CD4-positive, alpha-beta T cell treated with Interferon gamma for 1 hour (primary cell): Measurements from ENCODE around the gene AP5Z1.
"Not testable (repeated sequence)": the region's sequence is repeated elsewhere in the genome, so short reads cannot be mapped to it uniquely, and the experiment has no call there.

Experiments
- DNase-seq: peaks from one replicate; pipeline ENCODE4 v3.0.0-alpha.2; 2020

The AP5Z1 gene

DNA sequence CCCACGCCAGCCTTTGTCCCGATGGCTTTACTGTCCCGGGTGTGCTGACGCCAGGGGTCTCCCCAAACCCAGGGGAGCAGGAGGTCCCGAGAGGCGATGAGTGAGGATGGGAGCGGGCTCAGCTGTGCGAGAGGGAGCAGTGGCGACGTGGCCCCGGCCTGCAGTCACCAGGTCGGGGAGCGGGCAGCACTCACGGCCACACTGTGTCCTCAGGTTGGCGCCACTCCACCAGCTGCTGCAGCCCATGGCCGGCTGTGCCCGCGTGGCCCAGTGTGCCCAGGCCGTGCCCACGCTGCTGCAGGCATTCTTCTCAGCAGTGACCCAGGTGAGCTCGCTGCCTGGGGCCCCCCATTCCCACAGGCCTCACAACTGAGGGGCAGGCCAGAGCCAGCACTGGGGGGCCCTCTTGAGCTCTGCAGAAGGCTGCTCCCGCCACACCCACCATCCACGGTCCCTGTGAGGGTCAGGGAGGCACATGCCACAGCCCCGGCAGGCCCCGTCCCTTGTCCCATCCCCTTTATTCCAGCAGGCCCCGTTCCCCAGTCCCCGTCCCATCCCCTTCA is 13.3 kb downstream of the AP5Z1 start:
- no peak for DNase-seq

DNA sequence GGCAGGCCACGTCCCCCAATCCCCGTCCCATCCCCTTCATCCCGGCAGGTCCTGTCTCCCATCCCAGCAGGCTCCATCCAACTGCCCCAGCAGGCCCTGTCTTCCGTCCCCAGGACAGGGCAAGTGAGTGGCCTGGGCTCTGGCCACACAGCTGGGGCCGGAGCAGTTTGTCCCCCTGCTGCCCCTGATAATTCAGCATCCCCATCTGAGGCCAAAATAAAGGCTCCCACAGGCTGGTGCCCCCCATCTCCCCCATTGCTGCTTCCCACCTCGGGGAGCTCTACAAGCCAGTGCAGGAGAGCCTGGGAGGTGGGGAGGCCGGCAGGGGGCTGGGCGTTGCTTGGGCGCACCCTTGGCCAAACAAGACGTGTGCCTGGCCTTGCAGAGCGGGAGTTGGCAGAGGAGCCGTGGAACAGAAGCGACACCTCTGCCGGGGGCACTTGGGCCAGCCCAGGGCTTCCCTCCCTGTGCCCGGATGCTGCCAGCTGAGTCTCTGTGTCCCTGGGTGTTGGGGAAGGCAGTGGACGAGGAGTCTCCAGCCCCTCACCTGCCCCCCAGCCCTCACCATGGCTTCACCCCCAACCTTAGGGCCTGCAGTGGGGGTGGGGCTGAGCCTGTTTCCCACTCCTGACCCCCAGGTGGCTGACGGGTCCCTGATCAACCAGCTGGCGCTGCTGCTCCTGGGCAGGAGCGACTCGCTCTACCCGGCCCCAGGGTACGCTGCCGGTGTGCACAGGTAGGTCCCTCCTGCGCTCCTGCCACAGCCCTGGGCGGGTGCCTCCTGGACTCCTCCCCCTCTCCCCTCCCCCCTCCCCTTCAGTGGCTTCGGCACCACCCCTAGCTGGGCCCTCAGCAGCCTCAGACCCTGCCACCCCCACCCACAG is 14.0 kb downstream of the AP5Z1 start:
- no peak for DNase-seq

DNA sequence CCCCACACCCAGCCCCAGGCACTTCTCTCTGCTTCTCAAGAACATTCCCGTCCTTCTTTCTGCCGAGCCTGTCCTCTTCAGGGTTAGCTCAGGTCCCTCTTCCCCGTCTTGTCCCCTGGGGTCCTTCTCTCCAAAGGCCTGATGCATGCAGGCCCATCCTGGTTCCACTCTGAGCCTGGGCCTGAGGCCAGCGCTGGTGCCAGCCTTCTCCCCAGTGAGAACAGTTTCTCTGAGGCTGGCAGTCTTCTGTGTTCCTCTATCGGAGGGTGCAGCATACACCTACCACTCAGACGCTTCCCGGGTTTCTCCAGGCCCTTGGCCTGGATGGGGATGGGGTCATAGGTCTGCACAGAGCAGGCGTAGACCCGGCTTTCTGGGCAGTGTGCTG is 14.6 kb downstream of the AP5Z1 start:
- DNase-seq, result no peak

DNA sequence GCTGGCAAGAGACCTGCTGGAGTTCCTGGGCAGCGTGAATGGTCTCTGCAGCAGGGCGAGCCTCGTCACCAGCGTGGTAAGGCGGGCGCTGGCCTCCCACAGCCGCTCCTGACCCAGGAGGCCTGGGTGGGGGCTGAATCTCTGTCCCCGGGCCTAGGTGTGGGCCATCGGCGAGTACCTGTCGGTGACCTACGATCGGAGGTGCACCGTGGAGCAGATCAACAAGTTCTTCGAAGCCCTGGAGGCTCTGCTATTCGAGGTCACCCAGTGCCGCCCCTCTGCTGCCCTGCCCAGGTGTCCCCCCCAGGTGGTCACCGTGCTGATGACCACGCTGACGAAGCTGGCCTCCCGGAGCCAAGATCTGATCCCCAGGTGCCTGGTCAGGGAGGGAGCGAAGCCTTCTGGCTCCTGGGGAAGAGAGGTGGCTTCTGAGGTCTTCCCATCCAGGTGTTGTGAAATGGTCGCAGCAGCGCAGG is 15.1 kb downstream of the AP5Z1 start:
- DNase-seq, result no peak

DNA sequence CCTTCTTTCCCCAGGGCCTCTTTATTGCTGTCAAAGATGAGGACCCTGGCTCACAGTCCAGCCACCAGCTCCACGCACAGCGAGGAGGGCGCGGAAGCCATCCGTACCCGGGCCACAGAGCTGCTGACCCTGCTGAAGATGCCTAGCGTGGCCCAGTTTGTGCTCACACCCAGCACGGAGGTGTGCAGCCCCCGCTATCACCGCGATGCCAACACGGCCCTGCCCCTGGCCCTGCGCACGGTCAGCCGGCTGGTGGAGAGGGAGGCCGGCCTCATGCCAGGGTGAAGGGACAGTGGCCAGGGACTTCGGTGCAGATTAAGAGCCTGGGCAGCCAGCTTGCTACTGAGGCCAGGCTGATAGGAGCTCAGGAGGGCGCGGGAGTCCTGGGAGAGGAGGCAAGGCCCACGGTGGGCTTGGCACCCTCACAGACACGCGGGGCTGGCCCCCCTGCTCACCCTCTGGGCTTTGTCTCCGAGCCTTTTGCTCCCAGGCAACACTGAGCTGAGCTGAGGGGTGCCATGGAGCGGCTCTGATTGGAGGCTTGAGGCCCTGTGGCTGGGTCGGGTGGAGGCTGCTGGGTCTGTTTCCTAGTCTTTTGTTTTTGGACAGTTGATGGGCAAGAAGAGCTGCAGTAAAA is 15.8 kb downstream of the AP5Z1 start:
- DNase-seq, result no peak

DNA sequence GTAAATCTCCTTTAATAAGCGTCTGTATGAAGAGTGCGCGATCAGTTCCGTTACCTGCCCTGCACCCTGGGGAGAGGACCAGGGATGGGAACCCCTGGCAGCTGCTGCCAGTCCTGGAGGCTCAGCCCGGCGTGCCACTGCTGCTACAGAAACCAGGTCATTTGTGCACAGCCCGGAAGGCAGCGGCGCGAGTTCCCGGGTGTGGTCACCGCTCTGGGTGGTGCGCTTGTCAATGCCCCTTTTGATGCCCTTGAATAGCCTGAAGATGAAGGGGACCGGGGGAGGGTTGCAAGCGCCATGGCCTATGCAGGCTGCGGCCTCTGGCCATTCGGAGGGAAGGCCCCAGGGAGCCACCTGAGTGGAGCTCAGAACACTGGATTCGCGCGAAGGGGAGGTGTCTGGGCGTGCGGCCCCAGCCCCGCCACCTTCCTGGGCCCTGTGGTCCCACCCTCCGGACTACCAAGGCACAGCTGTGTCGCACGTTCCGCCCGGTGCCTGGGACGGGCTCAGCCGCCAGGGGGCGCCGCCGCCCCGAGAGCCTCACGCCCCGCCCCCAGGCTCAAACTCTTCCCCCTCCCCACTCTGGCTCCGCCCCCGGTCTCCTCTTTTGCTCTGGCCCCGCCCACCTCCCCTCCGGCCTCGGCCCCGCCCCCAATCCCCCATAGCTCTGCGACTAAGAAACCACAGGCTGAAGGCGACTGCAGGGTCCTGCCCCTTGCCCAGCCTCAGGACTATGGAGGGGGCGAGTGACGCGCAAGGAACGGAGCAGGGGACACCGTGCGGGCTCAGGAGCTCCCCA is 16.5 kb downstream of the AP5Z1 start:
- peak; percentile 78 for DNase-seq

DNA sequence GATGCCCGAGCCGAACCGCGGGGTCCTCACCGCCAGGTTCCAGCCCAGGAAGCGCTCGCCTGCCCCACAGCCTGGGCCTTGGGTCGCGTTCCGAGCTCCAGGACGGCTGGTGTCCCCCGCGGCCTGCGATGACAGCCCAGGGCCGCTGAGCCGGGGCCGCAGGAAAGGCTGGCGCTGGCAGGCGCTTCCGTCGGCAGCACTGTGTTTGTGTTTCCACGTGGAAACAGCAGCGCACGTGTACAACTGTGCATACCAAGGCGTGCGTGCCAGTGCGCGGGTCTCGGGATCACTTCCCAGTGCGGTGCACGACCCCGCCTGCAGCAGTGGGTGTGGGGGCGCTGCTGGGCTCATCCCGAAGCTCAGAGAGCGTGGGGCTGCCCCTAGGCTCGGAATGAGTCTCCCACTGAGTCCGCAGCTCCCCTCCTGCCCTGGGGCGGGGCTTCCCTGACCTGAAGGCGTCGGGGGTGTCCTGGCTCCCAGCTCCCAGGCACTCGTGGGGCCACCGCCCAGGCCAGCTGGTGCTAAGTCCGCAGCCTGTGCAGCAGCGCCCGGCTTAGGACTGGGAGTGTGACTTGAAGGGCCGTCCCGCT is 17.2 kb downstream of the AP5Z1 start:
- no peak for DNase-seq

DNA sequence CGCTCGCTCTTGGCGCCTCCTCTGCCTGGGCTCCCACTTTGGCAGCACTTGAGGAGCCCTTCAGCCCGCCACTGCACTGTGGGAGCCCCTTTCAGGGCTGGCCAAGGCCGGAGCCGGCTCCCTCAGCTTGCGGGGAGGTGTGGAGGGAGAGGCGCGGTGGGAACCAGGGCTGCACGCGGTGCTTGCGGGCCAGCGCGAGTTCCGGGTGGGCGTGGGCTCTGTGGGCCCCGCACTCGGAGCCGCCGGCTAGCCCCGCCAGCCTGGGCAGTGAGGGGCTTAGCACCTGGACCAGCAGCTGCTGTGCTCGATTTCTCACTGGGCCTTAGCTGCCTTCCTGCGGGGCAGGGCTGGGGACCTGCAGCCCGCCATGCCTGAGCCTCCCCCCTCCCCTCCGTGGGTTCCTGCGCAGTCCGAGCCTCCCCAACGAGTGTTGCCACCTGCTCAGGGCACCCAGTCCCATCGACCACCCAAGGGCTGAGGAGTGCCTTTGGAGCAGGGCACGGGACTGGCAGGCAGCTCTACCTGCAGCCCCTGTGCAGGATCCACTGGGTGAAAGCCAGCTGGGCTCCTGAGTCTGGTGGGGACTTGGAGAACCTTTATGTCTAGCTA is 18.1 kb downstream of the AP5Z1 start:
- DNase-seq, result not testable (repeated sequence)

DNA sequence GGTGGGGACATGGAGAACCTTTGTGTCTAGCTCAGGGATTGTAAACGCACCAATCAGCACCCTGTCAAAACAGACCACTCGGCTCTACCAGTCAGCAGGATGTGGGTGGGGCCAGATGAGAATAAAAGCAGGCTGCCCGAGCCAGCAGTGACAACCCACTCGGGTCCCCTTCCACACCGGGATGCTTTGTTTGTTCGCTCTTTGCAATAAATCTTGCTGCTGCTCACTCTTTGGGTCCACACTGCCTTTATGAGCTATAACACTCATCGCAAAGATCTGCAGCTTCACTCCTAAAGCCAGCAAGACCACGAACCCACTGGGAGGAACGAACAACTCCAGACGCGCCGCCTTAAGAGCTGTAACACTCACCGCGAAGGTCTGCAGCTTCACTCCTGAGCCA is 18.7 kb downstream of the AP5Z1 start:
- not testable (repeated sequence) for DNase-seq

DNA sequence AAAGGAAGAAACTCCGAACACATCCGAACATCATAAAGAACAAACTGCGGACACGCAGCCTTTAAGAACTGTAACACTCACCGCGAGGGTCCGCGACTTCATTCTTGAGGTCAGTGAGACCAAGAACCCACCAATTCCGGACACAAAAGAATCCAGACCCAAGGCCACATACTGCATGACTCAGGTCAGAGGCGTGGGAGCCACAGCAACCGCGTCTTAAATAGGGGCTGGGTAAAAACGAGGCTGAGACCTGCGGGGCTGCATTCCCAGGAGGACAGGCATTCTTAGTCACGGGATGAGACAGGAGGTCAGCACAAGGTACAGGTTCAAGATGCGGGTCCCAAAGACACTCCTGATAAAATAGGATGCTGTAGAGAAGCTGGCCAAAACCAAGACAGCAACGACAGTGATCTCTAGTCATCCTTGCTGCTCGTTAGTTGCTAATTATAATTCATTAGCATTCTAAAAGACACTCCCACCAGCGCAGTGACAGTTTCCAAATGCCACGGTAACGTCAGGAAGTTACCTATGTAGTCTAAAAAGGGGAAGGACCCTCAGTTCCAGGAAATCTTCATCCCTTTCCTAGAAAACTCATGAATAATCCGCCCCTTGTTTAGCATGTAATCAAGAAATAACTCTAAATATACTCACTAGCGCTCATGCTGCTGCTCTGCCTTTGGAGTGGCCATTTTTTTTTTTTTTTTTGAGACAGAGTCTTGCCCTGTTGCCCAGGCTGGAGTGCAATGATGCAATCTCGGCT is 19.3 kb downstream of the AP5Z1 start:
- DNase-seq, result no peak

DNA sequence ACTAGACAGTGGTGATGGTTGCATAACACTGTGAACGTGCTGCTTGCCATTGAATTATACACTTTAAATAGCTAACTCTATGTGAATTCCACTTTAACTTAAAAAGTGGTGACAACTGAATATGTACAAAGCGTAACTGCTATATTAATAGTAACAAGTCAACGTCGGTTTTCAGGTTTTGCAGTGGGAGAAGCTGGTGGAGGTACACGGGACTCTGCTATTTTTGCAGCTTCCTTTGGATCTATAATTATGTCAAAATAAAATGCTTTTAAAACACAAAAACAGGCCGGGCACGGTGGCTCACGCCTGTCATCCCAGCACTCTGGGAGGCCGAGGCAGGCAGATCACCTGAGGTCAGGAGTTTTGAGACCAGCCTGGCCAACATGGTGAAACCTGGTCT is 21.0 kb downstream of the AP5Z1 start:
- no peak for DNase-seq

DNA sequence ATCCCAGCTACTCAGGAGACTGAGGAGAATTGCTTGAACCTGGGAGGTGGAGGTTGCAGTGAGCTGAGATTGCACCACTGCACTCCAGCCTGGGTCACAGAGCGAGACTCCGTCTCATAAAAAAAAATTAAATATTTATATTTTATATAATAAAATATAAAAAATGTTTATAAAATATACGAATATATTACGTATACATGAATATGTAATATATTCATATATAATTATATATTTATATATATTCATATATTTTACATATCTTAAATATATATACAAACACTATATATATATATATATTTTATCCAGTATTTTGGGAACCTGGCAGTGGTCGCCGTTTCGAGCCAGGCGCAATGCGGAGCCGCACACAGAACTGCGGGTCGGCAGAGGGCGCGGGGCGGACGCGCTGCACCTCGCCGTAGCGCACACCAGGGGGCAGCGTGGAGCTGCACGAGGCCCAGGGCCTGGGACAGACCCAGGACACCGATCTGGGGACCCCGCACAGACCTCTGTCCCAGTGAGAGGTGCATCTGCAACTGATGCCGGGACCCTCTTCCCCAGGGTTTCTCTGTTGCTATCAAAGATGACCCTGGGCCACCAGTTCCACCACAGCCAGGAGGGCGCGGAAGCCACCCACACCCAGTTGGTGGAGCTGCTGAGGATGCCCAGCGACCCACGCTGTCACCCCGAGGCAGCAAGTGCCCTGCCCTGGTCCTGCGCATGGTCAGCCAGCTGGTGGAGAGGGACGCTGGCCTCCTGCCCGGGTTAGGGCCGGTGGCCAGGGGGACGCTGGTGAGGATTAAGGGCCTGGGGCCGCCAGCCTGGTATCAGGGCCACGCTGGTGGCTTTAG is 22.7 kb downstream of the AP5Z1 start:
- peak; percentile 48 for DNase-seq

DNA sequence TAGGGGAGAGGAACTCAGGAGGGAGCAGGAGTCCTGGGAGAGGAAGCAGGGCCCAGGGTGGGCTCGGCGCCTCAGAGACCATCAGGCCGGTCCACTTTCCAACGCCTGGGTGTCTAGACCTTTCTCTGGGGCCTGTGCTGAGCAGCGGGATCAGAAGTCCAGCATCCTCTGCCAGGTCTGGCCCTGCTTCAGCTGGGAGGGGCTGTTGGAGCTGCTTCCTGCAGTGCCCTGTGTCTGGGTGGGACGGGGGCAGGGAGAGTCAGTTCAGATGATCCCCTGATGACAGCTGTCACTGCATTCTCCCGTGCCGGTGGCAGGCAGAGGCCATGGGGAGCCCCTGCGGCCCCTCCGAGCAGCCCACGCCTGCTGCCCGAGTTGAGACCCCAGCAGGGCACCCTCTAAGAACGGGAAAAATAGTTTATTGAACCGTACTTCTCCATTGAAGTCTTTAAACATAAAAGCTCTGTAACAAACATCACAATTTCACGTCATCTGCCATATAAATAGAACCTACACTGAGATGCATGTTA is 23.3 kb downstream of the AP5Z1 start:
- DNase-seq, result no peak

DNA sequence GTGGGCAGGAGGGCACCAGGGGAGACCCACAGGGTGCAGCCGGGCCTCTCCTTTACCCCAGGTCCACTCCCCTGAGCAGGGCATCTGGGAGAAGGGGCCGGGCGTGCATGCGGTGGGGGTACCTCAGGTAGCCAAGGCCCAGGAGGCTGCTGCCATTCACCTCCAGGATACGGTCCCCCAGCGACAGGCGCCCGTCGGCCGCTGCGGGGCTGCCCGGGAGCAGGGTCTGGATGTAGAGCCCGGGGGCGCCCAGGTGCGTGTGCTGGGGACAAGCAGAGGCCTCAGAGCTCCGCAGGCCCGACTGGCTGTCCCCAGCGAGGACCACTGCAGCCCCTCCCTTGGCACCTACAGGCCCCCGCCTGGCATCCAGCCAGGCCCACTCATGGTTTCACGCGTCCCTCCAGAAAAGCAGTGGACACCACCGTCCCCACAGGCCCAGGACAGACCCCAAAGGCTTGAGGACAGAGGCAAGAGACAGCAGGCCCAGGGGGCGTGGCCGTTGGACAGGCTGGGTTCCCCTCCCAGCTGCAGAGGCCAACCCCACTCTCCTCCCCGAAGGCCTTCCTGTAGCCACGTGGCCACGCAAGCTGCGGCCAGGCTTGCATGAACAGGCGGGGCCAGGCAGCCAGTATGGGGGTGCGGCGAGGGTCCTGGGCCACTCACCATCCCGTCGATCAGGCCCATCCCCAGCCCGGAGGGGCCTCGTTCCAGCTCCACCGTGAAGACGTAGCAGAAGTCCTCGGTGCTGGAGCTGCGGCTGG is 24.3 kb downstream of the AP5Z1 start:
- no peak for DNase-seq

DNA sequence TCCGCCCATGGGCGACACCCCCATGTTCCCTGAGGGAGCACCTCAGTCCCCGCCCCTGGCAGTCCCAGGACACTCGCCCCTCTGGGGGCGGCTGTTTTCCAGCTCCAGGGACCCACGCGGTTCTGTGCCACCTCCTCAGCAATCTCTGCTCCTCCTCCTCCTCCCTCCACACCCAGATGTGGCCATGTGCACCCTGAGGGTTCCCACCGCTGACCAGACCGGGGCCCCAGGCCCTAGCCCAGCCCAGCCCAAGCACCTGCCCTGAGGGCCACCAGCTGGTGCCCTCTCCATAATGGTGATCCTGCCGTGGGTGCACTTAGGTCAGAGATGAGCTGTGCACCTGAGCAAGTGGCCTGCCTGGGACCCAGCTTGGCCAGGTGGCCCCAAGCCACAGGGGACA is 25.1 kb downstream of the AP5Z1 start:
- DNase-seq, result no peak

DNA sequence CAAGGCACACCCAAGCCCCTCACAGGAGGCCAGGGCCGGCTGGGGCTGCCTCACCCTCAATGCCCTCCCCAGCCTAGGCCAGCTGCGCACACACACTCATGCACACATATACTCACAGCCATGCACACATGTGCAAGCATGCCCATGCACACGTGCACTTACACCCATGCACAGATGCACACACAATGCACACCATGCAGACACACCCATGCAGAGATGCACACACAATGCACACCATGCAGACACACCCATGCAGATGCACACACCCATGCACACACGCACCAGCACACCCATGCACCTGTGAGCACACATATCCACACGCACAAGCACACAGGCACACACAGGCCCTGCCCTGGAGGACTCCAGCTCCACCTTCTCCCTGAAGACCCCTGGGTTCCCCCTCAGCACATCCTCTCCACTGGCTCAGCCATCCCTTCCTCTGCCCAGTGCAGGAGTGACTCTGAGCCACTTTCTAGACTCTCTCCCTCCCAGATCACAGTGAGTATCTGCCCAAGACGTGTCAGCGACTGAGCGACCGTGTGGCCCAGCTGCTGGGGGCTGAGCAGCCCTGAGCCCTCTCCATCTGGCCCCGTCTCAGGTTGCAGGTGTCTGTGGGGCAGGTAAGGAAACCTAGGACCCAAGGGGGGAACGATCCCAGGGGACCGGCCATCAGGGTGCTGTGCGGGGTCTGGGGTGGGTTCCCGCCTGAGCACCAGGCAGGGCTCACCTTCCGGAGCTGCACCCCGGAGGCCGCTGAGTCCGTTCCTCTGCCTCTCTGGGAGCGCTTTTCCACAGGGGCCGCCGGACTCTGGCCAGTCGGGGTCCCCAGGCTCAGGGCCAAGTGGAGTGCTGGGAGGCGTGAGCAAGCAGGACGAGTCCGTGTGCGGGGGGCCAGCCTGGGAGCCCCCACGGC is 25.8 kb downstream of the AP5Z1 start:
- DNase-seq, result no peak

DNA sequence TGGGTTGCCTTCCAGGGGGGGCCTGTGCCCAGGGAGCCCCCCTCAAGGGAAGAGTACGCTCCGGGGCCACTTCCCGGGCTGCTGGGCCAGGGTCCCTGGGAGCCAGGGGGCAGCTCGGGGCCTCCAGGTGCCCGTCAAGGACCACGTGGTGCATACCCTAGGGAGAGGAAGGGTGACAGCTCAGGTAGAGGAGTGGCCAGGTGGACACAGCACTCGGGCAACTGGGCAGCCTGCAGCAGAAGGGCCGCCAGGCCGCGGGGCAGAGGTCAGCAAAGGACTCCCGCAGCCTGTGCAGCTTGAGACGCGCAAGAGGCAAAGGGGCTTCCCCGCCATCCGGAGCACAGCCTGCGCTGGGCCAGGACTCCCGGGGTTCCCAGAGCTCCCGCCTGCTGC is 26.4 kb downstream of the AP5Z1 start:
- DNase-seq, result no peak

DNA sequence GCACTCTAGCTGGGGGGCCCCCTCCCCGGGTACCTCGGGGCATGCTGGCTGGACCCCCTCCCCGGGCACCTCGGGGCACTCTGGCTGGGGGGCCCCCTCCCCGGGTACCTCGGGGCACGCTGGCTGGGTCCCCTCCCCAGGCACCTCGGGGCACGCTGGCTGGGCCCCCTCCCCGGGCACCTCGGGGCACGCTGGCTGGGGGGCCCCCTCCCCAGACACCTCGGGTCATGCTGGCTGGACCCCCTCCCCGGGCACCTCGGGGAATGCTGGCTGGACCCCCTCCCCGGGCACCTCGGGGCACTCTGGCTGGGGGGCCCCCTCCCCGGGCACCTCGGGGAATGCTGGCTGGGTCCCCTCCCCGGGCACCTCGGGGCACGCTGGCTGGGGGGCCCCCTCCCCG is 27.2 kb downstream of the AP5Z1 start:
- not testable (repeated sequence) for DNase-seq
